HG02610 (cell line): Measurements from ENCODE around the gene NSL1.
A peak's percentile ranks its signal among the peaks of the same experiment; 100 is the strongest.
"Not testable (repeated sequence)": the region's sequence is repeated elsewhere in the genome, so short reads cannot be mapped to it uniquely, and the experiment has no call there.

Source experiments
- ATAC-seq: cut with Tn5 transposase; IDR thresholded peaks from one replicate; pipeline ENCODE4 v1.9.1; 2021; ENCODE audit warnings: mild to moderate bottlenecking, moderate library complexity; ENCODE audit not compliant: unreplicated experiment

NSL1 gene

GRCh38 chr1:212785871-212786270 is 5.7 kb downstream of the NSL1 start:
- no peak for ATAC-seq

- no peak for ATAC-seq
Measured at GRCh38 chr1:212783976-212784375, 7.6 kb downstream of the NSL1 start.

GRCh38 chr1:212782422-212783154 is 9.0 kb downstream of the NSL1 start:
- ATAC-seq, result no peak

GRCh38 chr1:212781225-212781624 is 10.4 kb downstream of the NSL1 start:
- no peak for ATAC-seq

- no peak for ATAC-seq
Measured at GRCh38 chr1:212780759-212781158, 10.8 kb downstream of the NSL1 start.

GRCh38 chr1:212779086-212779485 is 12.5 kb downstream of the NSL1 start:
- not testable (repeated sequence) for ATAC-seq

GRCh38 chr1:212777151-212777550 is 14.4 kb downstream of the NSL1 start:
- ATAC-seq, result no peak

GRCh38 chr1:212775241-212775640 is 16.3 kb downstream of the NSL1 start:
- no peak for ATAC-seq

GRCh38 chr1:212774584-212774983 is 17.0 kb downstream of the NSL1 start:
- no peak for ATAC-seq

GRCh38 chr1:212773011-212773410 is 18.6 kb downstream of the NSL1 start:
- no peak for ATAC-seq

- ATAC-seq, result no peak
Measured at GRCh38 chr1:212771341-212771740, 20.2 kb downstream of the NSL1 start.

- ATAC-seq, result peak; percentile 74
Measured at GRCh38 chr1:212769459-212770167, 22.0 kb downstream of the NSL1 start.

- ATAC-seq, result not testable (repeated sequence)
Measured at GRCh38 chr1:212766825-212767224, 24.8 kb downstream of the NSL1 start.

GRCh38 chr1:212764718-212765281 is 26.8 kb downstream of the NSL1 start:
- ATAC-seq, result not testable (repeated sequence)

- ATAC-seq, result no peak
Measured at GRCh38 chr1:212762839-212763238, 28.7 kb downstream of the NSL1 start.

- no peak for ATAC-seq
Measured at GRCh38 chr1:212762234-212762633, 29.3 kb downstream of the NSL1 start.

GRCh38 chr1:212760126-212760823 is 31.3 kb downstream of the NSL1 start:
- ATAC-seq, result peak; percentile 63

GRCh38 chr1:212759683-212760082 is 31.9 kb downstream of the NSL1 start:
- no peak for ATAC-seq

GRCh38 chr1:212754680-212755079 is 36.9 kb downstream of the NSL1 start:
- no peak for ATAC-seq

- ATAC-seq, result peak; percentile 32
Measured at GRCh38 chr1:212754193-212754592, 37.4 kb downstream of the NSL1 start.

GRCh38 chr1:212753749-212754148 is 37.8 kb downstream of the NSL1 start:
- no peak for ATAC-seq
